Activated CD4-positive, alpha-beta memory T cell treated with anti-CD3 and anti-CD28 coated beads, Interleukin-2, amount 10 ng/mL, durations not matched to agents 7 days and 5 days (primary cell): ENCODE measurements around the gene KMT2B. TPM values are rescaled to one million over a fixed set of nuclear protein-coding genes. Genes with fewer than 3 reads are reported as not detected.

Source experiments
- CTCF ChIA-PET: fragments of 350-600 bp; sonication (Branson Sonifier 250); formaldehyde crosslinking; loops from one replicate; lab custom pipeline; 2021; ENCODE audit warnings: antibody characterized with exemption, inconsistent platforms; lab: Charles Lee
- POLR2A ChIA-PET: fragments of 350-600 bp; sonication (Branson Sonifier 250); formaldehyde crosslinking; loops from one replicate; lab custom pipeline; 2021; ENCODE audit warnings: antibody characterized with exemption; lab: Charles Lee
- DNase-seq: peaks from one replicate; pipeline ENCODE4 v3.0.0-alpha.2; 2020
- H3K27ac Mint-ChIP-seq: one replicate; pipeline ENCODE4 v1.8.0; 2021; ENCODE audit warnings: mild to moderate bottlenecking, mixed read lengths
- H3K27me3 Mint-ChIP-seq: one replicate; pipeline ENCODE4 v1.8.0; 2021; ENCODE audit warnings: mixed read lengths
- H3K36me3 Mint-ChIP-seq: one replicate; pipeline ENCODE4 v1.8.0; 2021; ENCODE audit warnings: low read depth, mixed read lengths
- H3K4me1 Mint-ChIP-seq: one replicate; pipeline ENCODE4 v1.8.0; 2021; ENCODE audit warnings: mixed read lengths
- H3K4me3 Mint-ChIP-seq: one replicate; pipeline ENCODE4 v1.8.0; 2021; ENCODE audit warnings: mild to moderate bottlenecking, mixed read lengths
- H3K9me3 Mint-ChIP-seq: one replicate; pipeline ENCODE4 v1.8.0; 2021; ENCODE audit warnings: mixed read lengths
- total RNA-seq, 2 experiments: library from RNA; stranded (reverse); gene quantifications; one replicate each; pipeline ENCODE4 v1.2.3, GENCODE V29; 2021

The KMT2B gene
- total RNA-seq, 2 experiments from 2014 or later: 57.3 to 57.5 TPM

DNA sequence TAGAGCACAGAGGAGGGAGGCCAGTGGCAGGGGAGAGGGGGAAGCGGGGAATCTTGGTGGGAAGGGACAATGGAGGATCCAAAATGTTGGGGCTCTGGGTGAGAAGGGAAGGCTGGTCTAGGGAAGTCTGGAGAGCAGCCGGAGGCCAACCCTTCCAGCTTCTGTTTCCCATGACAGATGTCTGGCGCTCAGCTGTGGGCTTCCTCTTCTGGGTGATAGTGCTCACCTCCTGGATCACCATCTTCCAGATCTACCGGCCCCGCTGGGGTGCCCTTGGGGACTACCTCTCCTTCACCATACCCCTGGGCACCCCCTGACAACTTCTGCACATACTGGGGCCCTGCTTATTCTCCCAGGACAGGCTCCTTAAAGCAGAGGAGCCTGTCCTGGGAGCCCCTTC is 28.7 kb downstream of the KMT2B start:
- Mint-ChIP-seq H3K4me3 (peak overlapping the region; percentile 95), H3K27me3 (no peaks in the 10 kb centered on the region), H3K4me1 (peaks cover 64% of the 10 kb centered on the region), H3K27ac (peak overlapping the region; percentile 99), H3K36me3 (peaks cover 21% of the 10 kb centered on the region), H3K9me3 (no peaks in the 10 kb centered on the region)
- no peak for DNase-seq
- CTCF ChIA-PET: interaction anchor here (0.7 to 1.7 kb wide), 3 partner anchors 16 to 54 kb away, joined by 3 to 4 read pairs (median 3); no protein-coding TSS in a partner anchor
- POLR2A ChIA-PET: interaction anchor here (2.2 to 5.4 kb wide), 4 partner anchors 10 to 44 kb away, joined by 11 to 46 read pairs (median 16); partner anchors contain the start of genes HSPB6 and KMT2B

DNA sequence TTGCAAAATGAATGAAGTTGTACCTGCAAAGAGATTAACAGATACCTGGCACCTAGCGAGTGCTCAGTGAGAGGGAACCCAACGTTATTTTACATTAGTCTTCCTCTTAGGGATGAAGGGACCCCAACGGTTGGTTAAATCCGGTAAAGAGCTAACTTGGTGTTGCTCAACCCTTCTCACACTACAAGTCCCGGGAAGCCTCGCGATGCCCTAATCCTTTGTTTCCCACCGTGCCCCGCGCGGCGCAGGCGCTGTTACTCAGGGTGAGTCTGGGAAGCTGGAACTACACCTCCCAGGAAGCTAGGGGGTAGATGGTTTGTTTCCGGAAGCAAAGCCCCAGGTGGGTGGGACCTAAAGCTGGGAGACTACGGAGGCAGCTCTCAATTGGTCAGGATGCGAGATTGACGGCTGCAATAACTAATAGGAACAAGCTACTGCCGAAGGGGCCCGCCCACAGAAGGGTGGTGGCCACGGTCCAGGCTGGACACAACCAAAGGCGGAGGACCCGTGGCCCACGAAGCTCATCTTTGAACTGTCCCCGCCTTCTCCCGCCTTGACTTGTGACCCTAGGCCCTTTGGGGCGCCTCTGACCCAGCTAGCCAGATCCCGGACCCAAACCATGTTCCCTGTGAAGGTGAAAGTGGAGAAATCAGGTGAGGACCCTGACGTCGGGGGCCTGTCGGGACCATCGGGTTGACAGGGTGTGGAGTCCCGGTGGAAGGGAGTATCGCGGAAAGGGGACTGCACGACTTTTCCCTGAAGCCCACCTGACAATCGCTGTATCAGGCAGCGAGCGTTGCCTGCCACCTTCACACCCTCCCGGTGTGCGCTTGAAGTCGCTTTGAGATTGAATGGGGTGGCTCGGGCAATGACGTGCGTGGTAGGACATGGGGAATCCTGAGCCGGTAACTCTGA is 30.6 kb downstream of the KMT2B start, which contains the start of gene LIN37:
LIN37 (plus strand) TSS at position 471 of the 915 bp plus-strand sequence; CDS start at position 620, 149 bp downstream.
- ChIA-PET CTCF (interaction anchor here (0.7 to 1.5 kb wide), 11 partner anchors 9 to 183 kb away, joined by 3 to 18 read pairs (median 4); partner anchors contain the start of gene HSPB6), POLR2A (interaction anchor here (0.8 to 5.4 kb wide), 13 partner anchors 8 to 183 kb away, joined by 3 to 46 read pairs (median 5); partner anchors contain the start of genes HSPB6 and NFKBID)
- peak within 1 kb of the TSS; percentile 97 for H3K4me3 Mint-ChIP-seq
- H3K4me1 Mint-ChIP-seq: peaks cover 53% of the 10 kb centered on the region
- no peaks in the 10 kb centered on the region for H3K27me3 Mint-ChIP-seq
- H3K9me3 Mint-ChIP-seq: no peaks in the 10 kb centered on the region
- DNase-seq: peak; percentile 99
- peaks cover 16% of the 10 kb centered on the region for H3K36me3 Mint-ChIP-seq
- H3K27ac Mint-ChIP-seq: peak within 1 kb of the TSS; percentile 90

DNA sequence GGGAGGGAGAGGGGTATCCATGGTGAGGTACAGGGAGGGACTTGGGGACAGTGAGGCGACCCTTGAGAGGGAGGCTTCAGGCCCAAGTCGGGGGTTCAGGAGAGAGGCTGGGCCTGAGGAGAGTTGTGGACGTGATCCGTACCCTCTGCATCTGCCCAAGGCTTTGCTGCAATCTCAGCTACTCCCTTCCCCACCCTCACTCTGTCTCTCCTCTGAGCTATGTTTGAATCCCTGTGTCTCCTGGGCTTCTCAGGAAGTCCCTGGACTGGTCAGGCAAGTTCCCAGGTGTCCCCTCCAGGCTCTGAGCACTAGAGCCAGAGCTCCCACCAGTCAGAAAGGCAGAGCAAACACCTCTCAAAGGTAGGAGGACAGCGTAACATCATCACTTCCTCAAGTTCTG is 32.4 kb downstream of the KMT2B start:
- ChIA-PET CTCF (no interaction called here), POLR2A (no interaction called here)
- Mint-ChIP-seq H3K9me3 (no peaks in the 10 kb centered on the region), H3K36me3 (peaks cover 14% of the 10 kb centered on the region), H3K27ac (no peak overlapping the region), H3K4me3 (peak overlapping the region; percentile 17), H3K4me1 (peaks cover 47% of the 10 kb centered on the region), H3K27me3 (no peaks in the 10 kb centered on the region)
- DNase-seq: no peak

DNA sequence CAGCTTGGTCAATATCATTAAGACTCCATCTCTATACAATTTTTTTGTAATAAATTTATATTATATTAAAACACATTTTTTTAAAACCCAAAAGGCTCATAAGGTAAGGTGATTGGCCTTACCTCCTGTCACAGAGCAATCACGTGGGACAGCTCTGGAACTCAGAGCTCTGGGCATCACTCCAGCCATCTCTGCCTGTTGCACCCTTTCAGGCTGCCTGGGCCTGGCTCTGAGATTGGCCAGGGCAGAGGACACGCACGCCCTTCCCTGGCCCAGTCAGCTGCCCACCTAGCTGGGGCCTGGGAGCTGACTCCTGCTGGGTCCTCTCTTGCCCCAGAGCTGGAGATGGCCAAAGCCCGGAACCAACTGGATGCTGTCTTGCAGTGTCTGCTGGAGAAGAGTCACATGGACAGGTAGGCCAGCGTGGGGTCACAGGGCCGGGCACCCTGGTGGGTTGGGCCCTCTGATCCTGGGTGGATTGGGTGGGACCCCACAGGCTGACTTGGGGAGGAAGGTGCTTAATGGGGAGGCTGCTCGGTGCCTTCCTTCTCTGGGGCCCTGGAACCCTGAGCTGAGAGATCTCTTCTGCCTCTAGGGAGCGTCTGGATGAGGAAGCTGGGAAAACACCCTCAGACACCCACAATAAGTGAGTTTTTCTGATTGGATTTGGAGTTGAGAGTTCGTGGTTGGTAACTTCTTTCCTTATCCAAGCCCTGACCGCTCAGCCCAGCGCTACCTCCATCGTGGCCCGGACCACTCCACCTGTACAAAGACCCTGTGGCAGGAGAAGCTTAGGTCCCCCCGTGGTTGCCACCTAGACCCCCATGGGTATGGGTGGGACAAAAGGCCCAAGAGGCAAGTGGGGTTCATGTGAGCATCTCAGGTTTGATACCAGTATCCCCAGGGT is 34.3 kb downstream of the KMT2B start:
- H3K4me1 Mint-ChIP-seq: peaks cover 43% of the 10 kb centered on the region
- H3K4me3 Mint-ChIP-seq: no peak overlapping the region
- ChIA-PET CTCF (no interaction called here), POLR2A (interaction anchor here (1.2 to 1.5 kb wide), 3 partner anchors 8 to 50 kb away, joined by 4 to 5 read pairs (median 5); partner anchors contain the start of genes PSENEN and U2AF1L4)
- no peak overlapping the region for H3K27ac Mint-ChIP-seq
- H3K36me3 Mint-ChIP-seq: peaks cover 12% of the 10 kb centered on the region
- no peaks in the 10 kb centered on the region for H3K9me3 Mint-ChIP-seq
- H3K27me3 Mint-ChIP-seq: no peaks in the 10 kb centered on the region
- DNase-seq: no peak

DNA sequence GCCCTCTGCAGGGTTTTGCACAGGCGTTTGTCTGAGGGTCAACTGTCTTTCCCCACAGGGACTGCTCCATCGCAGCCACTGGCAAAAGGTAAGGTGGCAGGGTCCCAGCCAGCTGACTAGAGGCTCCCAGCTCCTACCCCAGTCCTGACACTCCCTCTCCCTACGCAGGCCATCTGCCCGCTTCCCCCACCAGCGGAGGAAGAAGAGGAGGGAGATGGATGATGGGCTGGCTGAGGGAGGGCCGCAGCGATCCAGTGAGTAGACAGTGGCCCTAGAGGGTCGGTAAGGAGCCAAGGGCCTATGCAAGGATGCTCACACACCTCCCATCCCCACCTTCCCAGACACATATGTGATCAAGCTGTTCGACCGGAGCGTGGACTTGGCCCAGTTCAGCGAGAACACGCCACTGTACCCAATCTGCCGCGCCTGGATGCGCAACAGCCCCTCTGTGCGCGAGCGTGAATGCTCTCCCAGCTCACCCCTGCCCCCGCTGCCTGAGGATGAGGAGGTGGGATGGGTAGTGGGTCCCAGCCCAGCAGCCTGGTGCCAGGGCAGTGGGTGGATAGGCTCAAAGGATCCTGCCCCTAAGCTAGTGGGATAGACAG is 35.0 kb downstream of the KMT2B start:
- H3K36me3 Mint-ChIP-seq: peaks cover 12% of the 10 kb centered on the region
- H3K4me3 Mint-ChIP-seq: no peak overlapping the region
- POLR2A ChIA-PET: interaction anchor here (1.3 to 1.5 kb wide), 2 partner anchors 8 to 51 kb away, joined by 5 read pairs; partner anchors contain the start of genes PSENEN and U2AF1L4
- peaks cover 41% of the 10 kb centered on the region for H3K4me1 Mint-ChIP-seq
- no peak for DNase-seq
- H3K27ac Mint-ChIP-seq: no peak overlapping the region
- H3K27me3 Mint-ChIP-seq: no peaks in the 10 kb centered on the region
- CTCF ChIA-PET: interaction anchor here (0.6 kb wide), 1 partner anchor 10 kb away, joined by 4 read pairs; no protein-coding TSS in a partner anchor
- H3K9me3 Mint-ChIP-seq: no peaks in the 10 kb centered on the region

DNA sequence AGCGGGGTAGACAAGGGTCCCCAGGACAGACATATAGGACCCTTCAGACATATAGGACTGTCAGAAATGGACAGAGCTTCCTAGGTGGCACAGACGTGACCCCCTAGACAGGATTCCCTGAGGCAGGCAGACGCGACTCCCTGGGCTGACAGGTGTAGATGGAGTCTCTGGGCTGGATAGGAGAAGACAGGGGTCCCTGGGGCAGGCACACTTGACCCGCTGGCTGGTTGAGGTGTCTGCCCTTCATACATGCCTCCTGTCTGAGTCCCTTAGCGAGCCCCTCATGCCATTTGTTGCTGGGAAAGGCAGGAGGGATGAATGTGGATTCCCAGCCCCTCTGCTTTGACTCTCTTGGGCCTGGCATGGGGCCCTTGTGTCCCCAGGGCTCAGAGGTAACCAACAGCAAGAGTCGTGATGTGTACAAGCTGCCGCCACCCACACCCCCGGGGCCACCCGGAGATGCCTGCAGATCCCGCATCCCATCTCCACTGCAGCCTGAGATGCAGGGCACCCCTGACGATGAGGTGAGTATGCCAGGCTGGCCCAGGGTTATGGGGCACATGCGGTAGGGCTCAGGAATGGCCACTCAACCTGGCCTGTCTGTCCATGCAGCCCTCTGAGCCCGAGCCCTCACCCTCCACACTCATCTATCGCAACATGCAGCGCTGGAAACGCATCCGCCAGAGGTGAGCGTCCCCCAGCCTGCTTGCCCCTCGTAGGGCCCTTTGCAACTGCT is 36.0 kb downstream of the KMT2B start:
- DNase-seq: no peak
- CTCF ChIA-PET: no interaction called here
- H3K27ac Mint-ChIP-seq: no peak overlapping the region
- H3K4me1 Mint-ChIP-seq: peaks cover 37% of the 10 kb centered on the region
- no peak overlapping the region for H3K4me3 Mint-ChIP-seq
- H3K27me3 Mint-ChIP-seq: no peaks in the 10 kb centered on the region
- POLR2A ChIA-PET: interaction anchor here (1.5 kb wide), 1 partner anchor 9 kb away, joined by 5 read pairs; the partner anchor contains the start of genes PSENEN and U2AF1L4
- H3K36me3 Mint-ChIP-seq: peaks cover 8% of the 10 kb centered on the region
- H3K9me3 Mint-ChIP-seq: no peaks in the 10 kb centered on the region

GRCh38 chr19:35754370-35755130 is 36.7 kb downstream of the KMT2B start:
- ChIA-PET CTCF (no interaction called here), POLR2A (no interaction called here)
- Mint-ChIP-seq H3K36me3 (peaks cover 12% of the 10 kb centered on the region), H3K4me1 (peaks cover 39% of the 10 kb centered on the region), H3K27ac (no peak overlapping the region), H3K27me3 (no peaks in the 10 kb centered on the region), H3K4me3 (no peak overlapping the region), H3K9me3 (no peaks in the 10 kb centered on the region)
- DNase-seq: no peak

DNA sequence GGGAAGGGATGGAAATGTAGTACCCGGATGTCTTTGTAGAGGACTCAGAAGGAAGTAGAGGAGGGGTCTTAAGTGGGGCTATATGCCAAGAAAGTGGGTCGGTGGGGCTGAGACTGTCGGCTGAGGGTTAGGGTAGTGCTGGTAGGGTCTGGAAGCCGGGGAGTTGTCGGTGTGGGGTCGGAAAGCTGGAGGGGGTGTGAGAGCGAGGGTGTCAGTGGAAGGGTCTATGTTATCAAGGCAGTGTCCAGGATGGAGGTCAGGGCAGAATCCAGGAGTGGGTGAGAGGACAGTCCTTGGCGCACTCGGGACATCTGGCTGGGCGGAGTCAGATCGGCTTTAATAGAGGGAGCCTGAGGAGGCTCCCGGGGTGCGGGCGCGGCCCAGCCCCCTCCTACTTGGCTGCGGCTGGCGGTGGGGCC is 37.3 kb downstream of the KMT2B start:
- POLR2A ChIA-PET: interaction anchor here (1.7 kb wide), 1 partner anchor 13 kb away, joined by 4 read pairs; the partner anchor contains the start of gene IGFLR1
- no peak for DNase-seq
- H3K27me3 Mint-ChIP-seq: no peaks in the 10 kb centered on the region
- CTCF ChIA-PET: no interaction called here
- peaks cover 17% of the 10 kb centered on the region for H3K36me3 Mint-ChIP-seq
- H3K4me3 Mint-ChIP-seq: no peak overlapping the region
- no peaks in the 10 kb centered on the region for H3K9me3 Mint-ChIP-seq
- H3K27ac Mint-ChIP-seq: peak overlapping the region; percentile 44
- peaks cover 38% of the 10 kb centered on the region for H3K4me1 Mint-ChIP-seq

GRCh38 chr19:35755550-35756376 is 38.0 kb downstream of the KMT2B start:
- Mint-ChIP-seq H3K4me1 (peaks cover 38% of the 10 kb centered on the region), H3K4me3 (peak overlapping the region; percentile 38), H3K9me3 (no peaks in the 10 kb centered on the region), H3K36me3 (peaks cover 23% of the 10 kb centered on the region), H3K27me3 (no peaks in the 10 kb centered on the region), H3K27ac (no peak overlapping the region)
- ChIA-PET CTCF (no interaction called here), POLR2A (interaction anchor here (1.7 to 2.4 kb wide), 3 partner anchors 8 to 14 kb away, joined by 4 to 11 read pairs (median 11); partner anchors contain the start of genes IGFLR1, LIN37, PSENEN and U2AF1L4)
- peak; percentile 62 for DNase-seq
